ENCODE data around the gene FILIP1. TPM values are rescaled to one million over a fixed set of nuclear protein-coding genes. Genes with fewer than 3 reads are reported as not detected.

FILIP1 gene
- total and polyA plus RNA-seq, 9 donors: 1.1 to 7.1 (median 2.7) TPM

GRCh38 chr6:75299801-75300530, 193.6 kb downstream of the FILIP1 start:
- WGBS, 3 donors: 38 to 54% (median 41%) methylated on average over 2 of the region's 2 CpGs
- no peak for DNase-seq
- Histone ChIP-seq H3K4me3 (no peak overlapping the region), H3K27me3 (no peaks in the 10 kb centered on the region), H3K9me3 (no peaks in the 10 kb centered on the region), H3K36me3 (no peaks in the 10 kb centered on the region), H3K4me1 (ENCODE audit: insufficient read depth) (no peaks in the 10 kb centered on the region), H3K27ac (no peak overlapping the region)
- intact Hi-C loops (cut with DNase I): loop anchor here in 3 of 4 donors (10.0 kb wide), 2 partner anchors 215 to 225 kb away; no protein-coding TSS in a partner anchor
- TF ChIP-seq EP300 (IDR thresholded peaks at IDR 0.05) (no peak), POLR2A (IDR thresholded peaks at IDR 0.05) (no peak), CTCF (IDR thresholded peaks at IDR 0.05) (no peak)

- Histone ChIP-seq H3K27me3 (no peaks in the 10 kb centered on the region), H3K9me3 (no peaks in the 10 kb centered on the region), H3K4me3 (no peak overlapping the region), H3K36me3 (no peaks in the 10 kb centered on the region), H3K27ac (no peak overlapping the region), H3K4me1 (ENCODE audit: insufficient read depth) (no peaks in the 10 kb centered on the region)
- WGBS, 3 donors: 14 to 16% (median 16%) methylated on average over 3 of the region's 3 CpGs
- intact Hi-C loops (cut with DNase I): loop anchor here in 1 of 4 donors (10.0 kb wide), 1 partner anchor 228 kb away; no protein-coding TSS in a partner anchor
- no peak for DNase-seq
- TF ChIP-seq EP300 (IDR thresholded peaks at IDR 0.05) (no peak), CTCF (IDR thresholded peaks at IDR 0.05) (peak; percentile 39 to 59 (median 49))
Observed at GRCh38 chr6:75296811-75297779, 196.5 kb downstream of the FILIP1 start.

GRCh38 chr6:75292555-75292954, 201.0 kb downstream of the FILIP1 start:
- TF ChIP-seq POLR2A (IDR thresholded peaks at IDR 0.05): no peak
- no peak for TF ChIP-seq EP300 (IDR thresholded peaks at IDR 0.05)
- no peak for TF ChIP-seq CTCF (IDR thresholded peaks at IDR 0.05)
- intact Hi-C loops (cut with DNase I): loop anchor here in 1 of 4 donors (10.0 kb wide), 1 partner anchor 232 kb away; no protein-coding TSS in a partner anchor

GRCh38 chr6:75291744-75292143, 201.9 kb downstream of the FILIP1 start:
- Histone ChIP-seq H3K27ac (no peak overlapping the region), H3K9me3 (no peaks in the 10 kb centered on the region), H3K36me3 (no peaks in the 10 kb centered on the region), H3K27me3 (no peaks in the 10 kb centered on the region), H3K4me3 (no peak overlapping the region), H3K4me1 (ENCODE audit: insufficient read depth) (peaks cover 3% of the 10 kb centered on the region)
- intact Hi-C loops (cut with DNase I): loop anchor here in 1 of 4 donors (10.0 kb wide), 1 partner anchor 233 kb away; no protein-coding TSS in a partner anchor
- 11 to 36% (median 14%) methylated on average over 1 of the region's 1 CpG for WGBS, 3 donors
- TF ChIP-seq CTCF (IDR thresholded peaks at IDR 0.05): no peak
- no peak for DNase-seq

More at GRCh38 chr6:75292555-75292954, 201.0 kb downstream of the FILIP1 start:
- Histone ChIP-seq H3K27ac (peak overlapping the region in 1 of 2 donors; percentile 1), H3K9me3 (no peaks in the 10 kb centered on the region), H3K36me3 (no peaks in the 10 kb centered on the region), H3K27me3 (no peaks in the 10 kb centered on the region), H3K4me3 (no peak overlapping the region), H3K4me1 (ENCODE audit: insufficient read depth) (peaks cover 3% of the 10 kb centered on the region)
- WGBS, 3 donors: 60 to 75% (median 61%) methylated on average over 2 of the region's 2 CpGs
- DNase-seq: no peak

Measured in ovary (tissue), 9 donors.